ENCODE measurements around the gene RHOF.

DNA sequence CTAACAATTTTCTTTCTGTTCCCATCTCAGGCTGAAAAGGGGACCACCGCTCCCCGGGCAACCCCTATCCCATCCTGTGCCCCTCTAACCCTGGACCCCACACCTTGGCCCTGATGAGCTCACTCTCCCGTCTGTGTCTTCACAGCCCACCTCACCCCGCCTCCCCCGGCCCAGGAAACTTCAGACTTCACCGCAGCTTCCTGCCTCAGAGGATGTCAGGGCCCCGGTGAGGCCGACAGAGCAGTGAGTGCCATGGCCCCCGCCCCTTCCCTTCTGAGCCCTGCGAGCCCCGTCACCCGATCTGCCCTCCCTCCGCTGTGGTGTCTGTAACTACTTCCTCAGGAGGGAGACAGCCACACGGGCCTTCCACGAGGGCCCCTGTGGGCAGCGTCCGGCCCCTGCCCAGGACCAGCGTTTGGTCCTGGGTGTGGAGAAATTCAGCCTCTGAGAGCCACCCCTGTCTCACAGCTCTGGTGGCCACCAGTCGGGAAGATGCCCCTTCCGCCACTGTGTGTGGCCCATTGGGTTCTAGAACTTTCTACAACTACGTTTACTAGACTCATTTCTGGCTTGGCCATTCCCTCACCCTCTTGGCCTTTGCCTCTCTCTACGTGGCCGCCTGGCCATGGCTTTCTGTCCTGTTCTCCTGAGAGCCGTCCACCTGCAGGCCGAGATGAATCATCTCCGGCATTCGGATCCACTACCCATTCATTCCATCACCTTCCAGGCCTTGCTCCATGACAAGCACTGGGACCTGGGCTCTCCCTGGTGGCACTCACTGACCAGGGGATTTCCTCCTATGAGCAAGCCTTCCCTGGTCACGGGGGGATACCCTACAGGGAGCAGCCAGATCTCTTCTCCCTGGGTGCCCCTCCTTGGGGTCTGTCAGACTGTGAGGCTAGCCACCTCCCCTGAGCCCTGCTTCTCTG, 3.4 kb downstream of the RHOF start:
- TF ChIP-seq, protein P1, sequence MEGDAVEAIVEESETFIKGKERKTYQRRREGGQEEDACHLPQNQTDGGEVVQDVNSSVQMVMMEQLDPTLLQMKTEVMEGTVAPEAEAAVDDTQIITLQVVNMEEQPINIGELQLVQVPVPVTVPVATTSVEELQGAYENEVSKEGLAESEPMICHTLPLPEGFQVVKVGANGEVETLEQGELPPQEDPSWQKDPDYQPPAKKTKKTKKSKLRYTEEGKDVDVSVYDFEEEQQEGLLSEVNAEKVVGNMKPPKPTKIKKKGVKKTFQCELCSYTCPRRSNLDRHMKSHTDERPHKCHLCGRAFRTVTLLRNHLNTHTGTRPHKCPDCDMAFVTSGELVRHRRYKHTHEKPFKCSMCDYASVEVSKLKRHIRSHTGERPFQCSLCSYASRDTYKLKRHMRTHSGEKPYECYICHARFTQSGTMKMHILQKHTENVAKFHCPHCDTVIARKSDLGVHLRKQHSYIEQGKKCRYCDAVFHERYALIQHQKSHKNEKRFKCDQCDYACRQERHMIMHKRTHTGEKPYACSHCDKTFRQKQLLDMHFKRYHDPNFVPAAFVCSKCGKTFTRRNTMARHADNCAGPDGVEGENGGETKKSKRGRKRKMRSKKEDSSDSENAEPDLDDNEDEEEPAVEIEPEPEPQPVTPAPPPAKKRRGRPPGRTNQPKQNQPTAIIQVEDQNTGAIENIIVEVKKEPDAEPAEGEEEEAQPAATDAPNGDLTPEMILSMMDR (conservative IDR thresholded peaks at IDR 0.05; ENCODE audit: low read length): no peak
- TF ChIP-seq EZH2phosphoT487 (IDR thresholded peaks at IDR 0.05; ENCODE audit: borderline replicate concordance, low read depth, low read length): no peak
